Astrocyte of the hippocampus (primary cell): Measurements from ENCODE around the gene FOSL2.
"Not testable (repeated sequence)": the region's sequence is repeated elsewhere in the genome, so short reads cannot be mapped to it uniquely, and the experiment has no call there.

Source experiments
- DNase-seq: peaks from one replicate; pipeline ENCODE4 v3.0.0; 2011; ENCODE audit warnings: low read depth, low spot score

The FOSL2 gene

GRCh38 chr2:28357055-28357454, 35.6 kb upstream of the FOSL2 start:
- no peak for DNase-seq

DNA sequence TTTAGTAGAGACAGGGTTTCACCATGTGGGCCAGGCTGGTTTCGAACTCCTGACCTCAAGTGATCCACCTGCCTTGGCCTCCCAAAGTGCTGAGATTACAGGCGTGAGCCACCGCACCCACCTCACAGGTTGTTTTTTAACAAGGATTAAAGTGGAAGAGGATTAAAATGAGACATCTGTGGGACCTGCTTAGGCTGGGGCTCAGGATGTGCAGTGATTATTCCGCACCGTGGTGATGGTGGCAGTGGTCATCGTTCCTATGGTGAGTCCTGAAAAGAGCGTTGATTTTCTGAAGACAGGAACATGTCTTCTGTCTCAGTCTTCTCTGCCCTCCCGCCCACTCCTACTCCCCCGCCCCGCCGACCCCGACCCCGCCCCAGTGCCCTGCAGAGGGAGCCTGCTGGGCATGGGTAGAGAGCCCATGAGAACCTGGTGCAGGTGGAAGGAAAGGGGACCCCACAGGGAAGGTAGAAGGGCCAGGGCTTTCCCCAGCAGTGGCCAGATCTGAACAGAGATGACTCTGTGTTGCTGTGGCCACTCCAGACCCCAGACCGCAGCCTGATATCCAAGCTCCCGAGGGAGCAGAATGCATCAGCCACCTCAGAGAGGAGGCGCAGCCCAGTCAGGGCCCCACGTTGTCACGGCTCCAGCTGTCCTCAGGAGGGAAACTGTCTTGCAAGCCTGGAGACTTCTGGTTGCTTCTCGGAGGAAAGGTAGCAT, 34.5 kb upstream of the FOSL2 start:
- DNase-seq: no peak

DNA sequence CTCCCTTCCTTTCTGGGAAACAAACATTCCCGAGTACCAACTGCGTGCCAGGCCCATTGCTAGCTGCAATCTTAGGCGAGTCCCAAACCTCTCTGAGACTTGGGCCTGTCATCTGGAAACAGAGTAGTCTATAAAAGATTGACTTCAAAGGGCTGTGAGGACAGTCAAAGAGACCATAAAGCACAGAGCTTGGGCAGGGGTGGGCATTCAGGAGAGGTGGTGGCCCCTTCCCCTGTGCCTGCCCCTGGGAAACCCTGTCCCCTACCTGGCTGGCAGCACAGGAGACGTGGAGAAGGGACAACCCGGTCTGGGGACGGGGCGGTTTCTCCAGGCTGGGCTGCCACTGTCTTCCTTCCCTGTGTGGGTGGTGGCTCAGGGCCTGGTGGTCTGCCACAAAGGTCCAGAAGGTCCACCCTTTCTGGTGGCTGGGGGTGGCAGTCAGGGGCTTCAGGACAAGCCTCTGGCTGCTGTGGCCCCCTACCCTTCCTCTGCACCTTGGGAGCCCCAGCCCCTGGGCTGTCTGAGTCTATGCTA, 33.9 kb upstream of the FOSL2 start:
- no peak for DNase-seq

GRCh38 chr2:28359222-28360057, 33.2 kb upstream of the FOSL2 start:
- peak; percentile 82 for DNase-seq

GRCh38 chr2:28360058-28360717, 32.5 kb upstream of the FOSL2 start:
- DNase-seq: no peak

- peak; percentile 61 for DNase-seq
Observed at GRCh38 chr2:28360718-28361293, 31.9 kb upstream of the FOSL2 start.

GRCh38 chr2:28361991-28362710, 30.5 kb upstream of the FOSL2 start:
- no peak for DNase-seq

- no peak for DNase-seq
Observed at GRCh38 chr2:28362991-28363521, 29.6 kb upstream of the FOSL2 start.

DNA sequence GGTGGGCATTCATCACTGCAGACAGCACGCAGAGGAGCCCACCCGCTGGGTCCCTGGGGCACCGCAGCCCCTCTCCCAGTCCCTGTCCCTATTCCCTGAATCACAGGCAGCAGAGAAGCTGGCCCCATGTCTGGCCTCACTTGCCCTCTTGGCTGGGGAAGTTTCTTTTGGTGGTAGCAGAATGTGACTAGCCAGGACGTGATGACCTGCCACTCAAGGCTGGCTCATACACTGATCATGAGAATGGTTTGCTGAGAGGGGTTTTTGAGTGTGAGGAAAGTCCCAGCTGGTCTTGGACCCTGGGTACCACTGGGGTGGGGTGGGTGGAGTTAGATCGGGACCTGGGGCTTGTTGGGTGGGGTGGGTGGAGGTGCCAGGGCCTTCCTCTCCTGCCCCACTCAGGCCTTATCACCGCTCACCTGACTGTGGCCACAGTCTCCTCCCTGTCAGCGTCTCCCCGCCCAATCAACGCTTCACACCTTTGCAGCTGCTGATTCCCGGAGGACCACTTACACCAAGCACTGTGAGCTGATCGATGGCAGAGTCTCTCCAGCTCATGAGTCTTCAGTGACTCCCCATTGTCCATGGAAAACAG, 28.9 kb upstream of the FOSL2 start:
- DNase-seq: no peak

DNA sequence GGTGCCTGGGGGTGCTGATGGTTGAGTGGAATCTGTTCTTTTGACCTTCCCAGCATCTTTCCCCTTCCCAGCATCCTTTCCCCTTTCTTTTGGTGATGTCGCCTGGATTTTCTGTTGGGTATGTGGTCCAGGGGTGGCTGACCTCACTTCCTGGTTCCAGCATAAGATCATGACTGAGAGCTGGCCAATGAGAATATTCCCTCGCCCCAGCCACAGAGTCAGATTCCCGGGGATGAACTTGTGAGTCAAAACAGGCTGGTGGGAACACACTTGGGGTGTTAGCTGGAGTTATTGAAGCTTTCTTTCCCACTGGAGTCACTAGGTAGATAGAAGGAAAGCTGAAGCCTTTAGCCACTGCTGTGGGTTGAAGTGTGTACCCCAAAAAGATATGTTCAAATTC, 28.0 kb upstream of the FOSL2 start:
- no peak for DNase-seq

DNA sequence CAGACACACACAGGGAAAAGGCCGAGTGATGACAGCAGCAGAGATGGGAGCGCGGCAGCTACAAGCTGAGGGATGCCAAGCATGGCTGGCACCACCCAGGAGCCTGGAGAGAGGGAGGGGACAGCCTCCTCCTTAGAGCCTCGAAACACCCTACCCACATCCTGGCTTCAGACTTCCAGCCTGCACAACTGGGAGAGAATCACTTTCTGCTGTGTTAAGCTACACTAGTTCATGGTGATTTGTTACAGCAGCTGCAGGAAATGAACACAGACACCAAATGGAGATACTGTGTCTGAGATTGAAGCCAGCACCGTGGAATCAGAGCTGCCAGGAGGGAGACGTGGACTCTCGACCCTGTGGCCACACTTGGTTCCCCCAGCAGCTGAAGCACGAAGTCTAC, 27.5 kb upstream of the FOSL2 start:
- no peak for DNase-seq

DNA sequence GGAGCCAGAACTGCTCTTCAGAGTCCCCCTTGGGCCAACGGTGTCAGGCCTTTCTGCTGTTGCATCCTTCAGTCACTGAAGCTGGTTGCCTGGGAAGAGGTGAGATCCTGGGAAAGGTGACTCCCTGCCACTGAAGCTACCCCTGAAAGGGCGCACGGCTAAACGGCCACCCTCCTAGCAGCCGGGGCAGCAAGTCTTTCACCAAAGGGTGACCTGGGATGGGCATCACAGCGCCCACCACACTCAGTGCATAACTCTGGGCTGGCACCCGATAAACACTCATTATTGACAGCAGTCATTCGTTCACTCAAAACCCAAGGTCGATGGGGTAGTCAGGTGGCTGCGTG, 26.5 kb upstream of the FOSL2 start:
- no peak for DNase-seq

- peak; percentile 42 for DNase-seq
Observed at GRCh38 chr2:28366496-28367282, 26.0 kb upstream of the FOSL2 start.

GRCh38 chr2:28367667-28368356, 24.8 kb upstream of the FOSL2 start:
- no peak for DNase-seq

DNA sequence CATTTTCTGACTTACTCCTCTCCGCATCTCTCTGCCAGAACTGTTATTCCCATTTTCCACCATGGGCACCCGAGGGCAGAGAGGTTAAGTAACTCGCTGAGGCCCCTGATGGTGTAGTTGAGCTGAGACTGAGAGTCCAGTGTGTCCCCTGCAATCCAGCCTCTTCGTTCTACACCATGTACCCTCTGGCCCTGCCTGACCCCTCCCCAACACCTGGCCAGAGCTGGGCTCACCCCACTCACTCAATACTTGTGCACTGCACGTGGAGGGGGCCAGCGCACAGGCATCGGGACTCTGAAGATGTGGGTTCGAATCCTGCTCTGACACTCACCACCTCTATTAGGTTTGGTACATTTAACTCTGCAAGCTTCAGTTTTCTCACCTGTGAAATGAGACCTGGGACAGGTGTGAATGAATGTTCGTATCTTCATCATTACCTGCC, 24.3 kb upstream of the FOSL2 start:
- no peak for DNase-seq

- no peak for DNase-seq
Observed at GRCh38 chr2:28369358-28369757, 23.3 kb upstream of the FOSL2 start.

DNA sequence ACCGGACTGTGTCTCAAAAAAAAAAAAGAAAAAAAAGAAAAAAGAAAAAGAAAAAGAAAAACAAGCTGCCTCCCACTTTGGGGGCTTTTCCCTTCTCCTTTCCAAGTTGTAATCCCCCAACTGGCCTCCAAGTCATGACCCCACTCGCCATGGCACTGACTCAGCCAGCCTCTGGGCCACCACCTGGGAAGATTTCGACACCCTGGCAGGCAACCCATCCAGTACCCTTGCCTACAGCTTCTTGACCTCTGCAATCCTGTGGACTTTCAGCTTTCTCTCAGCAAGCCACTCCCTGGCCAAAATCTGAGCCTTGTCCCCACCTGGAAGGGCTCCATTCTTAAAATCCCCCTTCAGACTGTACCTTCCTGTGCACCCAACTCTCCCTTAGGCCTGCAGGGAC, 22.3 kb upstream of the FOSL2 start:
- no peak for DNase-seq

- DNase-seq: not testable (repeated sequence)
Observed at GRCh38 chr2:28371728-28372127, 20.9 kb upstream of the FOSL2 start.

DNA sequence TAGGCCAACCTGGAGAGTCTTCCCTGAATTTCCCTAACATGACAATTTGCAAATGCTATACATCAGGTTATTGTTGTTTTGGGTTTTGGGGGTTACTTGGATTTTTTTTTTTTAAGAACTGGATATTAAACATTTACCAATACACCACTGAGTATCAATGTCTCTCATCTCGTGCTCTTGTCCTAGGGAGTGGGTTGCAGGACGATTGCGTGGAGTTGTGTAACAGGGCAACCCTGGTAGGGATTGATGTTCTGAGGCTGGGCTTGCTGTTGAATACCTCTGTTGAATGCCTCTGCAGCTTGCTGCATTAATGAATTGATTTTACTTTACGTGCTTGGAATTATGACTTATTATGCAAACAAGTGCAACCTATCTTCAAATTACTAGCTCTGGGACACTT, 18.8 kb upstream of the FOSL2 start:
- no peak for DNase-seq
